ENCODE results near the gene ABCA1.

The ABCA1 gene

DNA sequence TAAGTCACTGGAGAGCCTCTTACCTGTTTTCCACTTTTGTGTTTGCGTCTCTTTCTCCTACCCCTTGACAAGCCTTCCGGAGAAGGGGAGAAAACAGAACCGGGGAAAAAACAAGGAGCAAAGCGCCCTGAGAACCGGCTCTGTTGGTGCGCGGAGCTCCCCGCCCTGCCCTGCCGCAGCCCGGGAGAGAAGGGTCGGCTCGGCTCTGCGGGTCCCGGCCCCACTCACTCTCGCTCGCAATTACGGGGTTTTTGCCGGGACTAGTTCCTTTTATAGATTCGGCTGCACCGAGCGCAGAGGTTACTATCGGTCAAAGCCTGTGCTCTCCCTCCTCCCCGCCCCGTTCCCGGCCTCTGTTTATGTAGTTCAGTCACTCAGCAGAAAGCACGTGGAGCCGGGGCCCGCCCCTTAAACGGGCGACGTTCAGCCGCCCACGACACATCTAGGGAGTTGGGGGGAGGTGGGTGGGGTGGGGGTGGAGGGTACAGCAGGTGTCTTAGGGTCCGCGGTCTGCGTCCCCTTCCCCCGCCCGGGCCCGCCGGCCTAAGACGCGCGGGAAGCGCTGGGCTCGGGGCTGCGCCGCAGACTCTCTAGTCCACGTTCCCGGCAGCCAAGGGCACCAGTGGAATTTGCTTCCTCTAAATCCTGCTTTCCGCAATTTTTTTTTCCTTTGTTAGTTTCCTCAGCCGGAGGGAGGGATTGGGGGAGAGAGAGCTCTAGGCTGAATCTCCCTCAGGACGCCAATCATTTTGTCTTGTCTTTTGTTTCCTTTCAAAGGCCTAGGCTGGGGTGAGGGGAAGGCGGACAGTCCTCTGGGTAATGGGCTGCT lies at the start of gene ABCA1:
TSS of gene ABCA1 (minus strand) at position 244 of the 829 bp plus-strand sequence. CDS start 24,476 bp downstream, outside the sequence.
- DNase-seq, result peak; percentile 96

GRCh38 chr9:104977580-104977979 lies 49.6 kb upstream of the ABCA1 start:
- no peak for DNase-seq

- no peak for DNase-seq
Observed at GRCh38 chr9:104977168-104977567, 49.2 kb upstream of the ABCA1 start.

DNA sequence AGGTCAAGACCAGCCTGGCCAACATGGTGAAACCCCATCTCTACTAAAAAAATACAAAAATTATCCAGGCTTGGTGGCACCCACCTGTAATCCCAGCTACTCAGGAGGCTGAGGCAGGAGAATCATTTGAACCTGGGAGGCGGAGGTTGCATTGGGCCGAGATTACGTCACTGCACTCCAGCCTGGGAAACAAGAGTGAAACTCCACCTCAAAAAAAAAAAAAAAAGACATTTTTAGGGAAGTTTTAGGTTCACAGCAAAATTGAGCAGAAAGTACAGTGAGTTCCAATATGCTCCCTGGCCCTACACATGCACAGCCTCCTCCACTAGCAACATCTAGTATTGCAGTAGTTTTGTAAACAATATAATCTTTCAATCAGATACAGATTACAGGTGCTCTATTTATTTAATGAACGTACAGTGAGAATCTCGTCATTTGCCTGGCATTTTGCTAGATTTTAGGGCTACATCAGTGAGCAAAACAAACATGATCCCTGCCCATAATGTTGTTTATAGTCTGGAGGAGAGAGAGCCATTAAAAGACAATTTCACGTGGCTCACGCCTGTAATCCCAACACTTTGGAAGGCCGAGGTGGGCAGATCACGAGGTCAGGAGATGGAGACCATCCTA lies 48.1 kb upstream of the ABCA1 start:
- peak; percentile 46 for DNase-seq

DNA sequence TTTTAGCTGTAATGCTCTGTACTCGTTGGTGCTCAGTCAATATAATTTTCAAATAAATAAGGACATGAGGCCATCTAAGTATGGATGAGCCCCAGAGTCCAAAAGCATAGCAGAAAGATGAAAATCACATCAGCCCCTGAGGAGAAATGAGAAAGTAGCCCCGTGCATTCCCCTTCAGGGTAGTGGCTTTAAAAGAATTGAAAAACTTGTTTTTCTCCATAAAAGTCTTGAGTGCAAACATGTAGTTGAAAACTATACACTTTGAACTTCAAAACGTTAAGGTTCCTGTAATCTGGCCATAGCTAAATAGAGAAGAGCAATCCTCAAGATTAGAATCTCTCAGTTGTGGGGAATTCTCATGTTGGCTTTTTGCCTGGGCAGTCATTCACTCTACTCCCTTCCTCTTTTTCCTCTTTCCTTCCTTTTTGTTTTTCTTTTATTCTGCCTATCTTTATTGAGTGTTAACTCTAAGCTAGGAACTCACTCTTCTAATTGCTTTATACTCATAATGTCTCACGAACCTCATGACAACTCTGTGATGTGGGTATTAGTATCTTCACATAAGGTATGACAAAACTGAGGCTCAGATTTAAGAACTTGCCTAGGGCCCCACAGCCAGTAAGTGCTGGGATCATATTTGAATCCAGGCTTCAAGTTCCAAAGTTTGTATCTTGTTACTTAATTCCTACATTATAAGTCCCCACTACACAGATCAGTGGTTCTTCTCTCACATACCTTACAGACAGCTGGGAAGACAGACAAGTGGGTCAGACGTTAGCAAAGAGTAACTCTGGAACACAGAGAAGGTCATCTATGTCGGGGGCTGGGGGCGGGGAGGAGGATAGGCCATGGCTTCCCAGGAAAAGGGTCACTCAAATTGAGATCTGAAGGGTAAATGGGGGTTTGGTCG lies 46.4 kb upstream of the ABCA1 start:
- DNase-seq, result peak; percentile 41

DNA sequence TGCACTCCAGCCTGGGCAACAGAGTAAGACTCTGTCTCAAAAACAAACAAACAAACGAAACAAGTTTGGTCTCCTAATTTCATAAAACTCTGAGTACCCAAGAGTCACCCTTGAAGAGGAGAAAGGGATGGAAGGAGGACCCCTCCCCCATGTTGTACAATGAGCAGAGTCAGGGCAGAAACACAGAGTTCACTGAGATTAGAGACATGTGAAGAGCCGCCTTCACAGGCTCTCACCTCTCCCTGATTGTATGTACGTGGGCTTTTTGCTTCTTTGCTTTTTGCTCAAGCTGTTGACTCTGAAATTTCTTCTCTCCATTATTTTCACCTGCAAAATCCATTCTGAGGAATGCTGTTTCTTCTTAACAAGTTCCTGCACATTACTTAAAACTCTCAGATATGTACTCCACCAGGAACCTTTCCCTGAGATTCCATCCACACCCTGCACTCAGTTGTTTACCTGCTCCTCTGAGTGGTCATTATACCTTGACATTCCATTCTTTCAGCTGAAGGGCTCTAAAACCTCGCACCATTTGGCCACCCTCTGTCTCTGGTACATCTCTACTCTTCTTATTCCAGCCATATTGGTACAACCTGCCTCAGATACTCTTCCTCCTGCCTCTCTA lies 44.4 kb upstream of the ABCA1 start:
- no peak for DNase-seq

DNA sequence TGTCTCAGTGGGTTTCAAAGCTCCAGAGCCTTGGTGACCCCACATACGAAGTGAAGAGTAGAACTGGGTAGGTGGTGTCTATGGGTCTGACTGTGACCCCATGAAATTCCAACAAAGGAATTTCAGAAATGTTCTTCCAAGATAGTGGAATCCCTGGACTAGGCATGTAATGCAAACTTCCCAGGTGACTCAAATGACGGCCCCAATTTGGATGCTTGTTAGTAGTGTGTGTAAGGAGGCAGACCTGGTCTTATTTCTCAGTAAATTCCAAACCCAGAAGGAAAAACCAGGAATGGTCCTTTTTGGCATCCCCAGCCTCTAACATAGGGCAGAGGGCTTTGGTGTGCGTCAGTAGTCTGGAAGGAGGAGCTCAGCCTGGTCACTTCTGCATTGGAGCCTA lies 43.6 kb upstream of the ABCA1 start:
- no peak for DNase-seq

DNA sequence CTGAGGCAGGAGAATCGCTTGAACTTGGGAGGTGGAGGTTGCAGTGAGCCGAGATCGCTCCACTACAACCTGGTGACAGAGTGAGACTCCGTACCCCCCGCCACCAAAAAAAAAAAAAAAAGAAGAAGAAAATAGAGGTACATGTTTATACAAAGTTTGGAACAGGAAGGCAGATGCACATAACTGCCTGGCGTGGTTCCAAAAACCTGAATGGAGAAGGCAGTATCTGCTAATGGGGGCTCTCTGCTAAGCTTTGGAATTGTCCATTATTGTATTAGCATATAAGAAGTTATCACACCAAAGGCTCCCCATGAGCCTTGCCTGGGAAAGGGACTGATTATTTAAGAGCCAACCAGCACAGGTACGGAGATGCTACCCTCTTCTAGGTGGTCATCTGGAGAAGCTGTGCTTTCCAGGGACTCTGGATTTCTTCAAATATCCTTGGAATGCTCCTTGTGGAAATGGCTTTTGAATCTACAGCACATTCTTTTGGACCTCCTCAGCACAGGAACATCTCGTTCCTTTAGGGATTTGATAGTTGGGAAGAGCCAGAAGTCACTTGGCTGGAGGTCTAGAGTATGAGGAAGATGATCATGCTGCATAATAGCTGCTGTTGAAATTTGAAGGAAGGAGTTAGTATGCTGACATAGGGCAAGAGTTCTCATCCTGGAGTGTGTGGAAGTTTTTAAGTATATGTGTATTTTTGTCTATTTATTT lies 42.5 kb upstream of the ABCA1 start:
- DNase-seq, result no peak

GRCh38 chr9:104969116-104969515 lies 41.2 kb upstream of the ABCA1 start:
- DNase-seq, result no peak

- peak; percentile 84 for DNase-seq
Observed at GRCh38 chr9:104968025-104968982, 40.3 kb upstream of the ABCA1 start.

DNA sequence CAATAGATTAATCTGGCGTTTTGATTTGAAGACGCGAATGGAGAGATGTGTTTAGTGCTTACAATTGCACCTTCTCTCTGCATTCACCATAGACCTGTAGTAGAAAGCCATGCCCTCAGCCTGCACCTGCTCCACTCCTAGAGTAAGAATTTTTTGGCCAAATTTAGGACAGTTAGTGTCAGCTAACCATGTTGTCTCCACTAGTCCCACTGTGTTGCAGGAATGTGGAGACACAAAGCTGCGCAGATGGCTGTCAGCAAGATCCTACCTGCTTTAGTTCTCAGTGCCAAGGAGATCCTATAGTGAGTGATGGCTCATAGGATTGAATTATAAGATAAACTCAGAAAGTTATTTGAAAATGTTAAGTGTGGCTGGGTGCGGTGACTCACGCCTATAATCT lies 35.1 kb upstream of the ABCA1 start:
- DNase-seq, result no peak

DNA sequence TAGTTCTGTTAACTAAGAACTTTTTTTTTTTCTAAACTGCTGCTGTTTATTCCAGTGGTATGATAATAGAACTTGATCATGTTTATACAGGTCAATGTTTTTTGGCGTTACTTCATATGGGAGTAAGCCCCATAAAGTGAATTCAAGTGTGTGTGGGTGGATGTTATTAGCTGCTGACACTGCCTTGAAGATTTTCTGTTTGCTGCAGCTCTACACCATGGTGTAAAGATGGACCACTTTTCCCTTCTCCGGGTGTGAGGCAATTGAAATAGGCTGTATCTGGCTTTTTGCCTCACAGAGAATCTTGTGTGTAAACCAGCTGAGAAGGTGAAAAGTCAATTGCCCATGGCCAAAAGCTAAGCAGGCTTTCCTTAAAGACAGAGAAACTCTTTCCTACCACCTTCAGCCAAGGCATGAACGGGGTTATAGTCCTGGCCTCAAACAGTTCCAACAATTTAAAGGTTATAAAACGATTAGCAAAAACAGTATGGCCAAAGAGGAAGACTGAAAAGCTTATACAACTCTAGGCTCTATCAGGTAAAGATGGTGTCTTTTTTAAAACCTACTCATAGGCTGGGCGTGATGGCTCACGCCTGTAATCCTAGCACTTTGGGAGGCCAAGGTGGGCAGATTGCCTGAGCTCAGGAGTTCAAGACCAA lies 33.9 kb upstream of the ABCA1 start:
- DNase-seq, result no peak

GRCh38 chr9:104961238-104961637 lies 33.3 kb upstream of the ABCA1 start:
- peak; percentile 96 for DNase-seq

GRCh38 chr9:104960662-104961061 lies 32.7 kb upstream of the ABCA1 start:
- no peak for DNase-seq

DNA sequence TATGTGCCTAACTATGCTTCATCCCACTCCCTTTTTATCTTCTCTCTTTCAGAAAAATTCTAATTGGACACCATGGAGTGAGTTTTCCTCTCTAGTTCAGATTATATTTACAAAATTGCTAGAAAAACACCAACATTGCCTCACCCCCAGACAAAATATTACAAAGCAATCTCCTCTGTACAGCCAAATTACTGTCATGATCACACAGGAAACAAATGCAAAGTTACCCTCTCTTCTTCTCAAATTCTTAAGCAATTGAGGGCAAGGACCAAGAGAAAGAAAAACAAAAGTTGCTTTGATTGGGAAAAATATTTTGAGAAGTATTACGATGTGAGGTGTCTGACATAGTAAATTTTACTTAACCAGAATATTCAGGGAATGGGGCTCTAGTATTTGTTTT lies 30.8 kb upstream of the ABCA1 start:
- DNase-seq, result peak; percentile 88

GRCh38 chr9:104958006-104958405 lies 30.1 kb upstream of the ABCA1 start:
- peak; percentile 74 for DNase-seq

GRCh38 chr9:104951487-104951886 lies 23.5 kb upstream of the ABCA1 start:
- DNase-seq, result no peak

- DNase-seq, result peak; percentile 71
Observed at GRCh38 chr9:104950838-104951237, 22.9 kb upstream of the ABCA1 start.

DNA sequence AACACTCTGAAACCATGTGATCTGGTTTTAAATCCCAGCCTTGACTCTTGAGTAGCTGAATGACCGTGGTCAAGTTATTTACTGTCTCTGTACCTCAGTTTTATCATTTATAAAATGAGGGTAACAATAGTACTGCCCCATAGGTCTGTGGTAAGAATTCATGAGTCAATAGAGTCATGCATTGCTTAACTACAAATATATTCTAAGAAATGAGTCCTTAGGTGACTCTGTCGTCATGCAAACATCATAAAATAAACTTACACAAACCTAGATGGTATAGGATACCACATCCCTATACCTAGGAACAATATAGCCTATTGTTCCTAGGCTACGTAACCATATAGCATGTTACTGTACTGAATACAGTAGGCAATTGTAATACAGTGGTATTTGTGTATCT lies 20.3 kb upstream of the ABCA1 start:
- DNase-seq, result peak; percentile 46

DNA sequence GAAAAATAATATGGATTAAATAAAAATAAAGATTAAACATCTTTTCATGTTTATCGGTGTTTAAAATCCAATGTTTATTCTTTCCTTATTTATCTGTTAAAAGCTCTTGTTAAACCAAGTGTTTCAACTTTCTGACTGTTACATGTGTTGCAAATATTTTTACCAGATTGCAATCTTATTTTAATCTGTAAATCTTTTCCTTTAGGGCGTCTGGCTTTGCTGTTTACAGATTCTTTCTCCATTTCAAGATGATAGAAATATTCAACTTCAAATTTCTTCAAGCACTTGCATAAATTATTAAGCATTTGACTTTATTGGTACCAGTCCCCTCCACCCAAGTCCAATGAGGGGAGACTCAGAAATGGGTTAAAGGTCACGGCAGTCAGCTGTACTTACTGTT lies 16.9 kb upstream of the ABCA1 start:
- no peak for DNase-seq

Data from inflammatory macrophage treated with lipopolysaccharide for 4 hours (primary cell).